ENCODE data around the gene GNAO1. TPM values are rescaled to one million over a fixed set of nuclear protein-coding genes. Genes with fewer than 3 reads are reported as not detected.

Gene GNAO1
- total and polyA plus RNA-seq, 2 of the 13 experiments (the other 11 are each of a cell fraction or from before 2014, with no cell fraction given) = not detected

GRCh38 chr16:56263711-56264608 is 72.7 kb downstream of the GNAO1 start (continued):
- no peak for TF ChIP-seq ZNF629 (CRISPR knock-in tag; conservative IDR thresholded peaks at IDR 0.05)
- TF ChIP-seq PHF5A (CRISPR knock-in tag; IDR thresholded peaks at IDR 0.05; ENCODE audit: low read depth, unreplicated experiment) = no peak
- TF ChIP-seq GATAD1 (CRISPR knock-in tag; IDR thresholded peaks at IDR 0.05) = no peak
- no peak for TF ChIP-seq MZF1 (CRISPR knock-in tag; IDR thresholded peaks at IDR 0.05; ENCODE audit: borderline replicate concordance)
- TF ChIP-seq, protein P1, sequence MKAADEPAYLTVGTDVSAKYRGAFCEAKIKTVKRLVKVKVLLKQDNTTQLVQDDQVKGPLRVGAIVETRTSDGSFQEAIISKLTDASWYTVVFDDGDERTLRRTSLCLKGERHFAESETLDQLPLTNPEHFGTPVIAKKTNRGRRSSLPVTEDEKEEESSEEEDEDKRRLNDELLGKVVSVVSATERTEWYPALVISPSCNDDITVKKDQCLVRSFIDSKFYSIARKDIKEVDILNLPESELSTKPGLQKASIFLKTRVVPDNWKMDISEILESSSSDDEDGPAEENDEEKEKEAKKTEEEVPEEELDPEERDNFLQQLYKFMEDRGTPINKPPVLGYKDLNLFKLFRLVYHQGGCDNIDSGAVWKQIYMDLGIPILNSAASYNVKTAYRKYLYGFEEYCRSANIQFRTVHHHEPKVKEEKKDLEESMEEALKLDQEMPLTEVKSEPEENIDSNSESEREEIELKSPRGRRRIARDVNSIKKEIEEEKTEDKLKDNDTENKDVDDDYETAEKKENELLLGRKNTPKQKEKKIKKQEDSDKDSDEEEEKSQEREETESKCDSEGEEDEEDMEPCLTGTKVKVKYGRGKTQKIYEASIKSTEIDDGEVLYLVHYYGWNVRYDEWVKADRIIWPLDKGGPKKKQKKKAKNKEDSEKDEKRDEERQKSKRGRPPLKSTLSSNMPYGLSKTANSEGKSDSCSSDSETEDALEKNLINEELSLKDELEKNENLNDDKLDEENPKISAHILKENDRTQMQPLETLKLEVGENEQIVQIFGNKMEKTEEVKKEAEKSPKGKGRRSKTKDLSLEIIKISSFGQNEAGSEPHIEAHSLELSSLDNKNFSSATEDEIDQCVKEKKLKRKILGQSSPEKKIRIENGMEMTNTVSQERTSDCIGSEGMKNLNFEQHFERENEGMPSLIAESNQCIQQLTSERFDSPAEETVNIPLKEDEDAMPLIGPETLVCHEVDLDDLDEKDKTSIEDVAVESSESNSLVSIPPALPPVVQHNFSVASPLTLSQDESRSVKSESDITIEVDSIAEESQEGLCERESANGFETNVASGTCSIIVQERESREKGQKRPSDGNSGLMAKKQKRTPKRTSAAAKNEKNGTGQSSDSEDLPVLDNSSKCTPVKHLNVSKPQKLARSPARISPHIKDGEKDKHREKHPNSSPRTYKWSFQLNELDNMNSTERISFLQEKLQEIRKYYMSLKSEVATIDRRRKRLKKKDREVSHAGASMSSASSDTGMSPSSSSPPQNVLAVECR (CRISPR knock-in tag; IDR thresholded peaks at IDR 0.05; ENCODE audit: borderline replicate concordance) = peak; percentile 66; the same call in 1 of the 2 replicates
- no peak for TF ChIP-seq ESRRA (CRISPR knock-in tag; IDR thresholded peaks at IDR 0.05; ENCODE audit: low read depth)
- no peak for TF ChIP-seq ZNF589 (CRISPR knock-in tag; conservative IDR thresholded peaks at IDR 0.05)
- no peak for TF ChIP-seq TGIF2 (CRISPR knock-in tag; IDR thresholded peaks at IDR 0.05)
- TF ChIP-seq FOXJ3 (CRISPR knock-in tag; IDR thresholded peaks at IDR 0.05; ENCODE audit: borderline replicate concordance) = no peak
- no peak for TF ChIP-seq ZBTB49 (CRISPR knock-in tag; IDR thresholded peaks at IDR 0.05; ENCODE audit: borderline replicate concordance)
- no peak for TF ChIP-seq SNAPC2 (CRISPR knock-in tag; IDR thresholded peaks at IDR 0.05)
- peak; percentile 47; the same call in 1 of the 2 replicates for TF ChIP-seq IRF2 (CRISPR knock-in tag; IDR thresholded peaks at IDR 0.05)
- no peak for TF ChIP-seq ZNF3 (CRISPR knock-in tag; IDR thresholded peaks at IDR 0.05)
- 0 out of 2 replicates have a peak, but pooled peaks have one; percentile 31 for TF ChIP-seq GZF1 (CRISPR knock-in tag; IDR thresholded peaks at IDR 0.05)

Measured in HepG2 (cell line).